Effector CD8-positive, alpha-beta T cell (primary cell): ENCODE data around the gene PDE11A.

Experiments
- DNase-seq: peaks from one replicate; lab custom pipeline; 2025; lab: John Stamatoyannopoulos, UW

PDE11A gene

GRCh38 chr2:177669625-177670330 is 402.8 kb downstream of the PDE11A start:
- DNase-seq = no peak

GRCh38 chr2:177669201-177669600 is 403.4 kb downstream of the PDE11A start:
- no peak for DNase-seq

GRCh38 chr2:177668617-177669016 is 404.0 kb downstream of the PDE11A start:
- no peak for DNase-seq

- DNase-seq = no peak
Measured at GRCh38 chr2:177667626-177668025, 405.0 kb downstream of the PDE11A start.

GRCh38 chr2:177666408-177666807 is 406.2 kb downstream of the PDE11A start:
- no peak for DNase-seq

- DNase-seq = no peak
Measured at GRCh38 chr2:177665948-177666347, 406.6 kb downstream of the PDE11A start.

- DNase-seq = no peak
Measured at GRCh38 chr2:177665328-177665727, 407.2 kb downstream of the PDE11A start.

GRCh38 chr2:177662895-177663294 is 409.7 kb downstream of the PDE11A start:
- no peak for DNase-seq

- no peak for DNase-seq
Measured at GRCh38 chr2:177660742-177661141, 411.8 kb downstream of the PDE11A start.

- no peak for DNase-seq
Measured at GRCh38 chr2:177658309-177658708, 414.3 kb downstream of the PDE11A start.

- DNase-seq = no peak
Measured at GRCh38 chr2:177651833-177652232, 420.7 kb downstream of the PDE11A start.

GRCh38 chr2:177649568-177650518 is 422.7 kb downstream of the PDE11A start:
- no peak for DNase-seq

GRCh38 chr2:177646791-177647190 is 425.8 kb downstream of the PDE11A start:
- DNase-seq = no peak

GRCh38 chr2:177646241-177646640 is 426.3 kb downstream of the PDE11A start:
- no peak for DNase-seq

GRCh38 chr2:177641331-177641730 is 431.2 kb downstream of the PDE11A start:
- DNase-seq = no peak

- DNase-seq = no peak
Measured at GRCh38 chr2:177640423-177640822, 432.2 kb downstream of the PDE11A start.

- DNase-seq = no peak
Measured at GRCh38 chr2:177639262-177639914, 433.2 kb downstream of the PDE11A start.

GRCh38 chr2:177638507-177638906 is 434.1 kb downstream of the PDE11A start:
- no peak for DNase-seq

GRCh38 chr2:177636672-177637071 is 435.9 kb downstream of the PDE11A start:
- DNase-seq = no peak

- no peak for DNase-seq
Measured at GRCh38 chr2:177635696-177636095, 436.9 kb downstream of the PDE11A start.

GRCh38 chr2:177633910-177634294 is 438.7 kb downstream of the PDE11A start:
- no peak for DNase-seq

GRCh38 chr2:177633111-177633510 is 439.5 kb downstream of the PDE11A start:
- no peak for DNase-seq

- no peak for DNase-seq
Measured at GRCh38 chr2:177631680-177632079, 440.9 kb downstream of the PDE11A start.
